C4-2B (cell line): ENCODE results near the gene HPS3.

Source experiments
- H3K27ac ChIP-seq: fragments of 450-650 bp; 2 replicates; pipeline ENCODE4 v1.5.1; 2017
- ZFX ChIP-seq: fragments of 450-650 bp; IDR thresholded peaks from 2 replicates; pipeline ENCODE4 v1.6.1; 2017
- TF ChIP-seq, protein P1 (sequence below): fragments of 450-650 bp; conservative IDR thresholded peaks from 2 replicates; pipeline ENCODE4 v1.5.1; 2017; ENCODE audit warnings: mild to moderate bottlenecking

HPS3 gene

DNA sequence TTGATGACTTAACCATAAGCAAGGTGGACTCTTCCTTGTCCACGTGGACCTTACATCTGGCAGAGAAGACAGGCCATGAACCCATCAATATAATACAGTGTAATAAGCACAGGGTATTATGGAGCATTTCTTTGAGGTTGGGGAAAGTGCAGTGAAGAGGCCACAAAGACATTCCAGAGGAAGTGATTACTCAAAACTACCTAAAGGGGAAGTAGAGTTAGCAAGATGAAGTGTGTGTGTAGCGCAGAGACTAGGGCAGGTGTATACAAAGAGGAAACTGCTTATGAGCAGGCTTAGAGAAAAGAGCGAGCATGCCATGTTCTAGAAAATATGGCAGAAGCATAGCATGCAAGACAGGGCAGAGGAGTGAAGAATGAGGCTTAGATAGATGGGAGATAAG, 74.3 kb downstream of the HPS3 start:
- TF ChIP-seq, protein P1, sequence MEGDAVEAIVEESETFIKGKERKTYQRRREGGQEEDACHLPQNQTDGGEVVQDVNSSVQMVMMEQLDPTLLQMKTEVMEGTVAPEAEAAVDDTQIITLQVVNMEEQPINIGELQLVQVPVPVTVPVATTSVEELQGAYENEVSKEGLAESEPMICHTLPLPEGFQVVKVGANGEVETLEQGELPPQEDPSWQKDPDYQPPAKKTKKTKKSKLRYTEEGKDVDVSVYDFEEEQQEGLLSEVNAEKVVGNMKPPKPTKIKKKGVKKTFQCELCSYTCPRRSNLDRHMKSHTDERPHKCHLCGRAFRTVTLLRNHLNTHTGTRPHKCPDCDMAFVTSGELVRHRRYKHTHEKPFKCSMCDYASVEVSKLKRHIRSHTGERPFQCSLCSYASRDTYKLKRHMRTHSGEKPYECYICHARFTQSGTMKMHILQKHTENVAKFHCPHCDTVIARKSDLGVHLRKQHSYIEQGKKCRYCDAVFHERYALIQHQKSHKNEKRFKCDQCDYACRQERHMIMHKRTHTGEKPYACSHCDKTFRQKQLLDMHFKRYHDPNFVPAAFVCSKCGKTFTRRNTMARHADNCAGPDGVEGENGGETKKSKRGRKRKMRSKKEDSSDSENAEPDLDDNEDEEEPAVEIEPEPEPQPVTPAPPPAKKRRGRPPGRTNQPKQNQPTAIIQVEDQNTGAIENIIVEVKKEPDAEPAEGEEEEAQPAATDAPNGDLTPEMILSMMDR: no peak
- no peak for TF ChIP-seq ZFX
- no peak overlapping the region for H3K27ac ChIP-seq

- no peak for TF ChIP-seq ZFX
- H3K27ac ChIP-seq: no peak overlapping the region
These were observed 75.1 kb downstream of the HPS3 start for GRCh38 chr3:149204390-149204991.

- no peak overlapping the region for H3K27ac ChIP-seq
- TF ChIP-seq, protein P1: no peak
- no peak for TF ChIP-seq ZFX
These were observed 78.0 kb downstream of the HPS3 start for GRCh38 chr3:149207475-149207874.

GRCh38 chr3:149209431-149209830, 80.0 kb downstream of the HPS3 start:
- H3K27ac ChIP-seq: no peak overlapping the region
- TF ChIP-seq, protein P1: no peak
- TF ChIP-seq ZFX: no peak

DNA sequence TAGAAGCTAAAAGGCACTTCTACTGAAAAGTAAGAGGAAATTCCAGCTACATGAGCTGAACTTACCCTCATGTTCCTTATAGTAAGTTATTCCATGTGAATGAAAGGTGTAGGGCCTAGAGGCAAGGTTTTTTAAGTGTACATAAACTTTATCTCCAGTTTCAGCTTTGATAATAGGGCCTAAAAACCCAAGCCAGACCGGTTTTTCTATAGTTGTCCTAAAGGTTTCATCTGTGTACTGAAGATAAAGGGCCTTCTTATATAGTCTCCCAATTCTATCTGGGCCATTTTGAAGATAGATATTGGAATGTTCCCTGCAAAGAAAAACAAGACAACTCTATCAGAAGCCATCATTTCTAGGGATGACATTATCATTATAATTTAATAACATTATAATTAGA, 82.9 kb downstream of the HPS3 start:
- H3K27ac ChIP-seq: no peak overlapping the region
- TF ChIP-seq ZFX: no peak
- TF ChIP-seq, protein P1: no peak

DNA sequence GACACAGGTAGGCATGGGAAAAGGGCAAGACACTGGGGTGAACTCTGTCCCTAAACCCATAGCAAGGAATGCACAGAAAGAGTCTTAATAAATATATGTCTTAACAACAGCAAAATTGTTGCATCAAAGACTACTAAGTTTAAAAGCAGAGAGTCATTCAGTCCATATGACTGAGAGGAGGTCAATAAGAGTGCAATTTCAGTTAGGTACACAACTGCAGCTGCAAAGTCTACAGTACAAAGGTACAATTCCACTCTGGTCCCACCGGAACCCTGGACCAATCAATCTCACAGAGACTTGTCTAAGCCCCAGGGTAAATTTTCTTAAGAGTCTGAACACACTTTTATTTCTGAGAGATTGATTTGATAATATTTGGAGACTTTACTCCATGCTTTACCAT, 85.3 kb downstream of the HPS3 start:
- no peak overlapping the region for H3K27ac ChIP-seq

DNA sequence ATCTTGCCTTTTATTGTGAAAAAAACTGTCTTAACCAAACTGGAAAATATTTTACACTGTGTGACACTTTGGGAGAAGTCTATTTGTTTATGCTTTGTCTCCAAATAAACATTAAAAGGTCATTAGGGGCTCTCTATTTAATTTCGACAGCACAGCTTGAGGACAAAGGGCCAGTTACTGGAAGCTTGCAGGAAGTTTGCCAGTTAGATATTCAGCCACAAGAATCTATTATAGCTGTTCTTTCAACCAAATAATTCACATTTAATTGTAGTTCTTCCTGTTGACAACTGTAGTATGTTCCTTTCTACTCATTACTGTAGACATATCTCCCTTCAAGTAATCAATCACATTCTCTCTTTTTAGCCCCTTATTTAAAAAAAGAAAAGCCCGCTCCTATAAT, 86.1 kb downstream of the HPS3 start:
- TF ChIP-seq, protein P1: no peak
- no peak for TF ChIP-seq ZFX
- no peak overlapping the region for H3K27ac ChIP-seq

More for the DNA sequence above, 85.3 kb downstream of the HPS3 start:
- TF ChIP-seq, protein P1: no peak
- no peak for TF ChIP-seq ZFX

- TF ChIP-seq ZFX: no peak
- TF ChIP-seq, protein P1: no peak
These were observed 86.9 kb downstream of the HPS3 start for GRCh38 chr3:149216193-149216869.

More at GRCh38 chr3:149216193-149216869, 86.9 kb downstream of the HPS3 start:
- no peak overlapping the region for H3K27ac ChIP-seq
